H1 (cell line): ENCODE data around the gene CD300LF. TPM values are rescaled to one million over a fixed set of nuclear protein-coding genes. Genes with fewer than 3 reads are reported as not detected.

Experiments
- CTCF ChIA-PET: fragments of 300-600 bp; sonication (Branson Sonifier 250); formaldehyde crosslinking; loops from one replicate; lab custom pipeline; 2021; ENCODE audit not compliant: partially characterized antibody; lab: Charles Lee
- POLR2A ChIA-PET: fragments of 300-600 bp; sonication (Branson Sonifier 250); formaldehyde crosslinking; loops from one replicate; lab custom pipeline; 2021; ENCODE audit warnings: inconsistent platforms; ENCODE audit not compliant: partially characterized antibody; lab: Charles Lee
- DNase-seq, 2 experiments: peaks; one replicate each; pipeline versions ENCODE4 v3.0.0 to v3.0.0-alpha.2; 2010 to 2022; ENCODE audit warnings: low spot score in 2 of 2, low read depth in 1 of 2, mixed read lengths in 1 of 2
- FAIRE-seq: peaks from 2 replicates; lab custom pipeline; 2011; peaks lifted over from hg19 to GRCh38; lab: Jason Lieb, UNC
- H2AFZ ChIP-seq: 2 replicates; pipeline ENCODE4 v1.8.1; 2012; ENCODE audit warnings: low read length, inconsistent platforms
- H2AK5ac ChIP-seq: 2 replicates; pipeline ENCODE4 v1.6.1; 2013; ENCODE audit warnings: low read depth, low read length
- H2BK120ac ChIP-seq: replicated peaks from 2 replicates; pipeline ENCODE3; 2013; ENCODE audit warnings: low read depth, low read length, inconsistent platforms
- H2BK12ac ChIP-seq: 2 replicates; pipeline ENCODE4 v1.6.1; 2013; ENCODE audit warnings: low read depth, low read length
- H2BK15ac ChIP-seq: 2 replicates; pipeline ENCODE4 v1.6.1; 2013; ENCODE audit warnings: low read length
- H2BK20ac ChIP-seq: 2 replicates; pipeline ENCODE4 v1.6.1; 2013; ENCODE audit warnings: low read length
- H2BK5ac ChIP-seq: 2 replicates; pipeline ENCODE4 v1.6.1; 2013; ENCODE audit warnings: low read depth, low read length
- H3K14ac ChIP-seq: 2 replicates; pipeline ENCODE4 v1.6.1; 2013; ENCODE audit warnings: inconsistent platforms; ENCODE audit not compliant: insufficient read length
- H3K18ac ChIP-seq: 2 replicates; pipeline ENCODE4 v1.6.1; 2013; ENCODE audit warnings: low read length; ENCODE audit errors: extremely low read depth
- H3K23ac ChIP-seq: 2 replicates; pipeline ENCODE4 v1.6.1; 2013; ENCODE audit warnings: inconsistent platforms; ENCODE audit not compliant: insufficient read length
- H3K23me2 ChIP-seq: 2 replicates; pipeline ENCODE4 v1.6.1; 2013; ENCODE audit warnings: low read depth, low read length
- H3K27ac ChIP-seq: 2 replicates; pipeline ENCODE4 v1.6.1; 2011; ENCODE audit warnings: low read depth, low read length, inconsistent platforms
- H3K27me3 ChIP-seq, 4 experiments: replicated peaks in 1 of 4; 1 replicate in 1 of 4; 2 replicates in 3 of 4; pipeline versions ENCODE4 v1.6.1 to v1.8.1; 2011 to 2013; ENCODE audit warnings: low read length in 3 of 4, mild to moderate bottlenecking in 3 of 4, inconsistent platforms in 2 of 4, mixed read lengths in 2 of 4, moderate library complexity in 1 of 4; ENCODE audit not compliant: control insufficient read depth in 3 of 4, insufficient read depth in 3 of 4; ENCODE audit errors: extremely low read depth in 1 of 4
- H3K36me3 ChIP-seq, 4 experiments: 2 replicates each; pipeline versions ENCODE4 v1.6.1 to v1.8.1; 2011 to 2013; ENCODE audit warnings: mild to moderate bottlenecking in 4 of 4, low read length in 3 of 4, moderate library complexity in 2 of 4, control low read depth in 1 of 4, inconsistent platforms in 1 of 4; ENCODE audit not compliant: insufficient read depth in 4 of 4, control insufficient read depth in 2 of 4
- H3K4ac ChIP-seq: replicated peaks from 2 replicates; pipeline ENCODE3; 2013; ENCODE audit warnings: low read length, low read depth, mixed read lengths, inconsistent platforms; ENCODE audit not compliant: insufficient read length
- H3K4me1 ChIP-seq, 4 experiments: replicated peaks in 1 of 4; 1 replicate in 1 of 4; 2 replicates in 3 of 4; pipeline versions ENCODE4 v1.6.1 to v1.8.1; 2011 to 2013; ENCODE audit warnings: low read length in 3 of 4, inconsistent platforms in 2 of 4, mixed read lengths in 1 of 4; ENCODE audit not compliant: insufficient read depth in 4 of 4, control insufficient read depth in 3 of 4
- H3K4me2 ChIP-seq, 2 experiments: 2 replicates each; pipeline versions ENCODE4 v1.6.1 to v1.8.1; 2011 to 2013; ENCODE audit warnings: low read depth in 2 of 2, low read length in 2 of 2, control low read depth in 1 of 2, inconsistent platforms in 1 of 2, mild to moderate bottlenecking in 1 of 2; ENCODE audit not compliant: insufficient read depth in 1 of 2
- H3K4me3 ChIP-seq, 4 experiments: fragments of 200-600, 300-600 bp in 1 of 4; sonication (generic), shearing (Covaris generic), sonication (Bioruptor Twin) in 1 of 4; 2 replicates each; pipeline versions ENCODE4 v1.5.1 to v1.8.1; 2011 to 2016; ENCODE audit warnings: low read length in 4 of 4, low read depth in 3 of 4, control low read depth in 2 of 4, inconsistent platforms in 2 of 4, mild to moderate bottlenecking in 2 of 4, mixed read lengths in 1 of 4, moderate library complexity in 1 of 4; ENCODE audit not compliant: insufficient read depth in 2 of 4; ENCODE audit errors: extremely low read depth in 1 of 4
- H3K56ac ChIP-seq: replicated peaks from 2 replicates; pipeline ENCODE3; 2013; ENCODE audit warnings: low read depth, mild to moderate bottlenecking, mixed read lengths, low read length, inconsistent platforms; ENCODE audit not compliant: insufficient read length
- H3K79me1 ChIP-seq: 2 replicates; pipeline ENCODE4 v1.6.1; 2013; ENCODE audit warnings: low read depth, low read length, control low read depth
- H3K79me2 ChIP-seq, 2 experiments: 2 replicates each; pipeline versions ENCODE4 v1.6.1 to v1.8.1; 2012 to 2013; ENCODE audit warnings: low read length in 2 of 2, mild to moderate bottlenecking in 2 of 2, inconsistent platforms in 1 of 2; ENCODE audit not compliant: insufficient read depth in 2 of 2, control insufficient read depth in 1 of 2
- H3K9ac ChIP-seq, 4 experiments: replicated peaks in 1 of 4; 1 replicate in 1 of 4; 2 replicates in 3 of 4; pipeline versions ENCODE4 v1.6.1 to v1.8.1; 2011 to 2013; ENCODE audit warnings: low read depth in 3 of 4, low read length in 3 of 4, control low read depth in 2 of 4, mild to moderate bottlenecking in 2 of 4, moderate library complexity in 2 of 4, inconsistent platforms in 1 of 4; ENCODE audit errors: extremely low read depth in 1 of 4
- H3K9me3 ChIP-seq, 2 experiments: 2 replicates each; pipeline versions ENCODE4 v1.6.1 to v1.8.1; 2012 to 2013; ENCODE audit warnings: mild to moderate bottlenecking in 2 of 2, moderate library complexity in 2 of 2, control low read depth in 1 of 2, inconsistent platforms in 1 of 2, low read depth in 1 of 2, low read length in 1 of 2, mixed read lengths in 1 of 2; ENCODE audit not compliant: insufficient read depth in 2 of 2
- H4K20me1 ChIP-seq, 2 experiments: replicated peaks in 1 of 2; 2 replicates each; pipeline versions ENCODE3 to v1.8.1; 2011 to 2013; ENCODE audit warnings: inconsistent platforms in 2 of 2, low read length in 2 of 2, mild to moderate bottlenecking in 1 of 2; ENCODE audit not compliant: insufficient read depth in 2 of 2, control insufficient read depth in 1 of 2
- H4K5ac ChIP-seq: 2 replicates; pipeline ENCODE4 v1.6.1; 2013; ENCODE audit warnings: low read length, low read depth, mixed read lengths, inconsistent platforms; ENCODE audit not compliant: insufficient read length
- H4K8ac ChIP-seq: 2 replicates; pipeline ENCODE4 v1.8.0; 2013; ENCODE audit warnings: mild to moderate bottlenecking, moderate library complexity, low read length, inconsistent platforms; ENCODE audit not compliant: insufficient read depth; ENCODE audit errors: extremely low read depth
- H4K91ac ChIP-seq: replicated peaks from 2 replicates; pipeline ENCODE3; 2013; ENCODE audit warnings: low read length, mixed read lengths, inconsistent platforms; ENCODE audit not compliant: insufficient read length
- CEBPB ChIP-seq: IDR thresholded peaks from 2 replicates; pipeline ENCODE4 v1.6.1; 2012; ENCODE audit warnings: low read depth, low read length
- CREB1 ChIP-seq: IDR thresholded peaks from 2 replicates; pipeline ENCODE4 v1.6.1; 2012; ENCODE audit warnings: inconsistent platforms
- GABPA ChIP-seq: IDR thresholded peaks from 2 replicates; pipeline ENCODE4 v1.6.1; 2011; ENCODE audit warnings: mild to moderate bottlenecking, low read length, moderate library complexity, borderline replicate concordance; ENCODE audit not compliant: insufficient read depth
- MAFK ChIP-seq: IDR thresholded peaks from 2 replicates; pipeline ENCODE4 v1.6.1; 2012; ENCODE audit warnings: low read depth, mild to moderate bottlenecking, improper control_type of control experiment, low read length
- RNF2 ChIP-seq: fragments of 200-900, 300-1000 bp; sonication (generic); IDR thresholded peaks from 2 replicates; pipeline ENCODE4 v1.7.1; 2016; ENCODE audit warnings: borderline replicate concordance, low read depth, mild to moderate bottlenecking, antibody characterized with exemption, low read length; ENCODE audit not compliant: poor library complexity, severe bottlenecking; ENCODE audit errors: missing control alignments
- SIRT6 ChIP-seq: IDR thresholded peaks from one replicate; pipeline ENCODE4 v1.7.1; 2012; ENCODE audit warnings: low read length, inconsistent platforms
- SIX5 ChIP-seq: IDR thresholded peaks from 2 replicates; pipeline ENCODE4 v1.6.1; 2011; ENCODE audit warnings: mild to moderate bottlenecking, low read depth, low read length
- TBP ChIP-seq: IDR thresholded peaks from 2 replicates; pipeline ENCODE4 v1.6.1; 2011; ENCODE audit warnings: low read depth, low read length, improper control_type of control experiment
- WGBS, 2 experiments: shearing (Covaris generic) in 1 of 2; methylation state at CpG; one replicate each; pipeline versions ENCODE4 v1.1.6 to v1.1.7; 2013 to 2015; ENCODE audit warnings: low lambda C conversion rate in 2 of 2, mixed read lengths in 2 of 2, inconsistent platforms in 1 of 2, low coverage in 1 of 2, missing lambda C conversion rate in 1 of 2; ENCODE audit not compliant: insufficient replicate concordance in 2 of 2, insufficient coverage in 1 of 2, insufficient read length in 1 of 2; ENCODE audit errors: extremely low coverage in 1 of 2, missing lambda C conversion rate in 1 of 2; 5-methylcytosine and 5-hydroxymethylcytosine counted together
- polyA plus RNA-seq, 7 experiments: library from polyadenylated mRNA; depleted of rRNA in 3 of 7; stranded (reverse) in 5 of 7; unstranded in 2 of 7; fragments of >200 nt in 5 of 7; fragments of 200-250 nt in 2 of 7; gene quantifications; 1 replicate in 5 of 7; 2 replicates in 1 of 7; 4 replicates in 1 of 7; pipeline versions ENCODE4 v1.2.1 to v1.2.3, GENCODE V29; 2011 to 2013; ENCODE audit warnings: missing spikeins in 2 of 7, mixed read lengths in 2 of 7
- total RNA-seq: library from RNA; stranded (reverse); fragmentation: NEBNext Ultra II Directional; extraction: Animal tissue kit (Norgen Biotek cat#: 25700); gene quantifications from 2 replicates; pipeline ENCODE4 v1.2.1, GENCODE V29; 2021

The CD300LF gene
- total and polyA plus RNA-seq, 2 of the 8 experiments (the other 6 are each of a cell fraction or from before 2014, with no cell fraction given) = not detected

DNA sequence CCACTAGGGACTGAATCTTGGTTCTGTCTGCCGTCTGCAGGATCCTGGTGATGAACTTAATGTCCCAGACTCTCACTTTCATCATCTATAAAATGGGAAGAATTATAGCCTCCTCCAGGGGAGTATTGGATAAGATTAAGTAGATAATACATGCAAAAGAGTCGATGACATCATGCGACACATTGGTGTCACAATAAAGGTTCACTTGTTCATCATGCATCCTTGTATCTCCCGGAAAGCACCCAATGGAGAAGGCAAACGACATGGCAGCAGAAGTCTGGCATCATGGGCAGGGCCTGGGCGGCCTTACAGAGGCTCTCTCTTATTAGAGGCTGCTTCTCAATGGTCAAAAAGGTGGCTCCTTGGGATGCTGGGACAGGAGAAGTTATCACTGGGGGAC, 54.1 kb downstream of the CD300LF start:
- H4K8ac ChIP-seq = no peak overlapping the region
- H3K56ac ChIP-seq = no peak overlapping the region
- no peak overlapping the region for H3K4ac ChIP-seq
- no peak overlapping the region for H4K91ac ChIP-seq
- no peak overlapping the region for H2BK5ac ChIP-seq
- no peak overlapping the region for H2BK20ac ChIP-seq
- TF ChIP-seq TBP = no peak
- no peak for TF ChIP-seq CREB1
- TF ChIP-seq CEBPB = no peak
- no peak for TF ChIP-seq SIX5
- TF ChIP-seq GABPA = no peak
- TF ChIP-seq RNF2 = no peak
- no peak for TF ChIP-seq SIRT6
- no peak for TF ChIP-seq MAFK
- H2BK15ac ChIP-seq = 0 out of 2 replicates have a peak overlapping the region, but pooled peaks have one; percentile 18
- no peaks in the 10 kb centered on the region for H3K9me3 ChIP-seq
- H3K27ac ChIP-seq = no peak overlapping the region
- H3K27me3 ChIP-seq = no peaks in the 10 kb centered on the region
- H3K9ac ChIP-seq = no peak overlapping the region
- H3K4me2 ChIP-seq = no peak overlapping the region
- H4K20me1 ChIP-seq = no peaks in the 10 kb centered on the region
- no peak overlapping the region for H2AK5ac ChIP-seq
- H3K14ac ChIP-seq = no peak overlapping the region
- H3K23ac ChIP-seq = no peak overlapping the region
- H3K18ac ChIP-seq = no peak overlapping the region
- H4K5ac ChIP-seq = no peak overlapping the region
- H2BK12ac ChIP-seq = no peak overlapping the region
- DNase-seq (no peak), FAIRE-seq (no peak)
- H3K4me1 ChIP-seq = 0 out of 7 replicates have a peak, but pooled peaks cover 0 to 2% (median 0%) of the 10 kb centered on the region in 4 experiments
- H3K36me3 ChIP-seq = no peaks in the 10 kb centered on the region
- no peak overlapping the region for H2AFZ ChIP-seq
- no peaks in the 10 kb centered on the region for H3K23me2 ChIP-seq
- no peaks in the 10 kb centered on the region; the same call in 1 of the 2 replicates for H3K79me1 ChIP-seq
- 90% methylated on average over 6 of the region's 6 CpGs; no CpG with 5 or more reads in 1 of the 2 experiments for WGBS, 2 experiments
- POLR2A ChIA-PET = no interaction called here
- no peaks in the 10 kb centered on the region for H3K79me2 ChIP-seq
- CTCF ChIA-PET = interaction anchor here (0.6 to 4.6 kb wide), 20 partner anchors 11 to 878 kb away, joined by 3 to 81 read pairs (median 8); partner anchors contain the start of genes GPR142, NAT9 and RAB37
- no peak overlapping the region for H2BK120ac ChIP-seq
- H3K4me3 ChIP-seq = no peak overlapping the region
